Ishikawa (cell line): ENCODE data around the gene GPR12.

Experiments used
- CEBPB ChIP-seq: IDR thresholded peaks from 2 replicates; pipeline ENCODE4 v1.6.1; 2012
- CREB1 ChIP-seq: IDR thresholded peaks from 2 replicates; pipeline ENCODE4 v1.6.1; 2012; ENCODE audit warnings: low read depth
- EGR1 ChIP-seq: IDR thresholded peaks from 2 replicates; pipeline ENCODE4 v1.6.1; 2012
- EP300 ChIP-seq: IDR thresholded peaks from 2 replicates; pipeline ENCODE4 v1.6.1; 2012; ENCODE audit warnings: borderline replicate concordance
- RAD21 ChIP-seq: IDR thresholded peaks from 2 replicates; pipeline ENCODE4 v1.6.1; 2012; ENCODE audit warnings: low read depth
- TAF1 ChIP-seq: IDR thresholded peaks from 2 replicates; pipeline ENCODE4 v1.6.1; 2012; ENCODE audit warnings: low read depth, mild to moderate bottlenecking
- TCF12 ChIP-seq: IDR thresholded peaks from 2 replicates; pipeline ENCODE4 v1.6.1; 2012; ENCODE audit warnings: low read depth
- TEAD4 ChIP-seq: IDR thresholded peaks from 2 replicates; pipeline ENCODE4 v1.6.1; 2012
- YY1 ChIP-seq: IDR thresholded peaks from 2 replicates; pipeline ENCODE4 v1.6.1; 2012; ENCODE audit warnings: low read depth
- ZBTB7A ChIP-seq: IDR thresholded peaks from 2 replicates; pipeline ENCODE4 v1.6.1; 2012; ENCODE audit warnings: low read depth
- TF ChIP-seq, protein P1 (sequence below): IDR thresholded peaks from 2 replicates; pipeline ENCODE4 v1.6.1; 2012
- TF ChIP-seq, protein P2 (sequence below): IDR thresholded peaks from 2 replicates; pipeline ENCODE4 v1.6.1; 2012; ENCODE audit warnings: low read depth, mild to moderate bottlenecking
- TF ChIP-seq, protein P3 (sequence below): IDR thresholded peaks from 2 replicates; pipeline ENCODE4 v1.6.1; 2012

DNA sequence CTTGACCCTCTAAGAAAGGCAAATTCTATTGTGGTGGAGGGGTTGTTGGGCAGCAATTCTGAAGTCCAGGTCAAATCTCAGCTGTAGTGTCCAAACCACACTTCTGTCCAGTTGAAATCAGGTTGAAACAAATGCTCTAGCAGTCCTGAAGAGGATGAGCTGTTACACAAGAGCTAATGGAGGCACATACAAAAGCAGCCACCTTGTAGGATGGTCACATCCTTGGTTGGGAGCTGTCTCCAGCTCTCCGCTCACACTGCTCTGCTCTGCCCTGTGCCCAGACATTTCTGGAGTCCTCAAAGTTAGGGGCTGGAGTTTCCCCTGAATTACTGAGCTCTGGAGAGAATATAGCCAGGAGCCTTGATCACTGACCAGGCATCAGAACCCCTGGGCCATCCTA is 47.2 kb downstream of the GPR12 start:
- no peak for TF ChIP-seq YY1
- TF ChIP-seq, protein P1, sequence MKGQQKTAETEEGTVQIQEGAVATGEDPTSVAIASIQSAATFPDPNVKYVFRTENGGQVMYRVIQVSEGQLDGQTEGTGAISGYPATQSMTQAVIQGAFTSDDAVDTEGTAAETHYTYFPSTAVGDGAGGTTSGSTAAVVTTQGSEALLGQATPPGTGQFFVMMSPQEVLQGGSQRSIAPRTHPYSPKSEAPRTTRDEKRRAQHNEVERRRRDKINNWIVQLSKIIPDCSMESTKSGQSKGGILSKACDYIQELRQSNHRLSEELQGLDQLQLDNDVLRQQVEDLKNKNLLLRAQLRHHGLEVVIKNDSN: no peak
- TF ChIP-seq EGR1: no peak
- TF ChIP-seq TCF12: no peak
- TF ChIP-seq EP300: no peak
- no peak for TF ChIP-seq TAF1
- TF ChIP-seq CEBPB: no peak
- TF ChIP-seq ZBTB7A: no peak
- TF ChIP-seq RAD21: no peak
- TF ChIP-seq, protein P2, sequence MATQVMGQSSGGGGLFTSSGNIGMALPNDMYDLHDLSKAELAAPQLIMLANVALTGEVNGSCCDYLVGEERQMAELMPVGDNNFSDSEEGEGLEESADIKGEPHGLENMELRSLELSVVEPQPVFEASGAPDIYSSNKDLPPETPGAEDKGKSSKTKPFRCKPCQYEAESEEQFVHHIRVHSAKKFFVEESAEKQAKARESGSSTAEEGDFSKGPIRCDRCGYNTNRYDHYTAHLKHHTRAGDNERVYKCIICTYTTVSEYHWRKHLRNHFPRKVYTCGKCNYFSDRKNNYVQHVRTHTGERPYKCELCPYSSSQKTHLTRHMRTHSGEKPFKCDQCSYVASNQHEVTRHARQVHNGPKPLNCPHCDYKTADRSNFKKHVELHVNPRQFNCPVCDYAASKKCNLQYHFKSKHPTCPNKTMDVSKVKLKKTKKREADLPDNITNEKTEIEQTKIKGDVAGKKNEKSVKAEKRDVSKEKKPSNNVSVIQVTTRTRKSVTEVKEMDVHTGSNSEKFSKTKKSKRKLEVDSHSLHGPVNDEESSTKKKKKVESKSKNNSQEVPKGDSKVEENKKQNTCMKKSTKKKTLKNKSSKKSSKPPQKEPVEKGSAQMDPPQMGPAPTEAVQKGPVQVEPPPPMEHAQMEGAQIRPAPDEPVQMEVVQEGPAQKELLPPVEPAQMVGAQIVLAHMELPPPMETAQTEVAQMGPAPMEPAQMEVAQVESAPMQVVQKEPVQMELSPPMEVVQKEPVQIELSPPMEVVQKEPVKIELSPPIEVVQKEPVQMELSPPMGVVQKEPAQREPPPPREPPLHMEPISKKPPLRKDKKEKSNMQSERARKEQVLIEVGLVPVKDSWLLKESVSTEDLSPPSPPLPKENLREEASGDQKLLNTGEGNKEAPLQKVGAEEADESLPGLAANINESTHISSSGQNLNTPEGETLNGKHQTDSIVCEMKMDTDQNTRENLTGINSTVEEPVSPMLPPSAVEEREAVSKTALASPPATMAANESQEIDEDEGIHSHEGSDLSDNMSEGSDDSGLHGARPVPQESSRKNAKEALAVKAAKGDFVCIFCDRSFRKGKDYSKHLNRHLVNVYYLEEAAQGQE: no peak
- TF ChIP-seq, protein P3, sequence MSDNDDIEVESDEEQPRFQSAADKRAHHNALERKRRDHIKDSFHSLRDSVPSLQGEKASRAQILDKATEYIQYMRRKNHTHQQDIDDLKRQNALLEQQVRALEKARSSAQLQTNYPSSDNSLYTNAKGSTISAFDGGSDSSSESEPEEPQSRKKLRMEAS: no peak
- TF ChIP-seq TEAD4: no peak
- TF ChIP-seq CREB1: no peak
